BJ (cell line): ENCODE data around the gene PTTG1IP. TPM values are rescaled to one million over a fixed set of nuclear protein-coding genes. Genes with fewer than 3 reads are reported as not detected.

Experiments used
- CTCF ChIA-PET: fragments of 350-600 bp; formaldehyde crosslinking; extraction: SDS; loops from one replicate; lab custom pipeline; 2021; ENCODE audit warnings: antibody characterized with exemption, inconsistent platforms; lab: Yijun Ruan, JAX
- POLR2A ChIA-PET: fragments of 300-600 bp; sonication (Branson Sonifier 250); formaldehyde crosslinking; extraction: SDS; loops from one replicate; lab custom pipeline; 2021; ENCODE audit warnings: antibody characterized with exemption; lab: Charles Lee
- DNase-seq: peaks from one replicate; pipeline ENCODE4 v3.0.0-alpha.2; 2011; ENCODE audit warnings: low read depth
- H3K27me3 ChIP-seq: 2 replicates; pipeline ENCODE4 v1.6.0; 2011; ENCODE audit warnings: low read length; ENCODE audit not compliant: control insufficient read depth, insufficient read depth
- H3K36me3 ChIP-seq: 2 replicates; pipeline ENCODE4 v1.5.1; 2011; ENCODE audit warnings: low read length; ENCODE audit not compliant: control insufficient read depth, insufficient read depth
- H3K4me3 ChIP-seq: 2 replicates; pipeline ENCODE4 v1.5.1; 2011; ENCODE audit warnings: low read depth, mild to moderate bottlenecking, control low read depth, low read length
- CTCF ChIP-seq: IDR thresholded peaks from 2 replicates; pipeline ENCODE4 v1.5.1; 2011; ENCODE audit warnings: low read depth, mild to moderate bottlenecking, control low read depth, inconsistent platforms, low read length, moderate library complexity; ENCODE audit not compliant: insufficient read depth
- polyA plus RNA-seq: library from polyadenylated mRNA; depleted of rRNA; stranded (reverse); fragments of >200 nt; gene quantifications from 2 replicates; pipeline ENCODE4 v1.2.3, GENCODE V29; 2011

Gene PTTG1IP
- polyA plus RNA-seq, 1 experiment: 249 TPM

GRCh38 chr21:44867464-44867863 is 6.0 kb downstream of the PTTG1IP start:
- H3K27me3 ChIP-seq: no peaks in the 10 kb centered on the region
- ChIA-PET CTCF (no interaction called here), POLR2A (no interaction called here)
- H3K36me3 ChIP-seq: peaks cover 12% of the 10 kb centered on the region
- DNase-seq: no peak
- no peak overlapping the region for H3K4me3 ChIP-seq
- TF ChIP-seq CTCF: no peak

- peaks cover 12% of the 10 kb centered on the region for H3K36me3 ChIP-seq
- DNase-seq: no peak
- POLR2A ChIA-PET: no interaction called here
- H3K4me3 ChIP-seq: no peak overlapping the region
- no peak for TF ChIP-seq CTCF
- no peaks in the 10 kb centered on the region for H3K27me3 ChIP-seq
- CTCF ChIA-PET: no interaction called here
Observed at GRCh38 chr21:44866780-44867179, 6.7 kb downstream of the PTTG1IP start.

- POLR2A ChIA-PET: no interaction called here
- CTCF ChIA-PET: no interaction called here
- no peak for TF ChIP-seq CTCF
- no peaks in the 10 kb centered on the region for H3K27me3 ChIP-seq
- peaks cover 18% of the 10 kb centered on the region for H3K36me3 ChIP-seq
- DNase-seq: no peak
- H3K4me3 ChIP-seq: no peak overlapping the region
Observed at GRCh38 chr21:44865561-44866280, 7.8 kb downstream of the PTTG1IP start.

- no peak for TF ChIP-seq CTCF
- H3K27me3 ChIP-seq: no peaks in the 10 kb centered on the region
- POLR2A ChIA-PET: no interaction called here
- CTCF ChIA-PET: no interaction called here
- DNase-seq: no peak
- H3K36me3 ChIP-seq: peaks cover 24% of the 10 kb centered on the region
- H3K4me3 ChIP-seq: no peak overlapping the region
Observed at GRCh38 chr21:44862869-44863685, 10.4 kb downstream of the PTTG1IP start.

GRCh38 chr21:44858791-44859190 is 14.7 kb downstream of the PTTG1IP start:
- DNase-seq: no peak
- H3K36me3 ChIP-seq: peaks cover 35% of the 10 kb centered on the region
- POLR2A ChIA-PET: no interaction called here

More at GRCh38 chr21:44858791-44859190, 14.7 kb downstream of the PTTG1IP start:
- Histone ChIP-seq H3K27me3 (no peaks in the 10 kb centered on the region), H3K4me3 (no peak overlapping the region)
- TF ChIP-seq CTCF: no peak
- CTCF ChIA-PET: no interaction called here
